HCT116 (cell line): ENCODE results near the gene EPHA2.

Source experiments
- CEBPB ChIP-seq: IDR thresholded peaks from 2 replicates; pipeline ENCODE4 v1.6.1; 2012; ENCODE audit warnings: low read depth
- EGR1 ChIP-seq: IDR thresholded peaks from 2 replicates; pipeline ENCODE4 v1.6.1; 2012; ENCODE audit warnings: low read depth
- EZH2 ChIP-seq: fragments of 200-600 bp; sonication (generic); IDR thresholded peaks from 2 replicates; pipeline ENCODE4 v1.6.1; 2017; ENCODE audit warnings: antibody characterized with exemption, mixed run types
- EZH2phosphoT487 ChIP-seq: fragments of 200-600 bp; IDR thresholded peaks from 2 replicates; pipeline ENCODE4 v1.6.1; 2018; ENCODE audit warnings: antibody characterized with exemption, borderline replicate concordance
- POLR2A ChIP-seq: IDR thresholded peaks from 2 replicates; pipeline ENCODE4 v1.7.0; 2011; ENCODE audit warnings: borderline replicate concordance; ENCODE audit not compliant: insufficient read depth, insufficient read length; ENCODE audit errors: extremely low read depth
- POLR2AphosphoS5 ChIP-seq: IDR thresholded peaks from 2 replicates; pipeline ENCODE4 v1.6.1; 2011; ENCODE audit warnings: mild to moderate bottlenecking, low read depth, low read length, moderate library complexity
- ZNF274 ChIP-seq: fragments of 200-500 bp; sonication (Bioruptor generic); IDR thresholded peaks from 2 replicates; pipeline ENCODE4 v1.6.1; 2014; ENCODE audit warnings: mild to moderate bottlenecking, low read depth, low read length, inconsistent platforms
- TF ChIP-seq, protein P1 (sequence below), 3 experiments: fragments of 200-600 bp in 1 of 3; sonication (generic) in 1 of 3; IDR thresholded peaks in 2 of 3; conservative IDR thresholded peaks in 1 of 3; 2 replicates each; pipeline ENCODE4 v1.5.1; 2012 to 2017; ENCODE audit warnings: low read depth in 2 of 3, low read length in 2 of 3, antibody characterized with exemption in 1 of 3, borderline replicate concordance in 1 of 3, control low read depth in 1 of 3, mild to moderate bottlenecking in 1 of 3, mixed read lengths in 1 of 3, mixed run types in 1 of 3, moderate library complexity in 1 of 3; ENCODE audit not compliant: insufficient read depth in 1 of 3
- TF ChIP-seq, protein P2 (sequence below): IDR thresholded peaks from 2 replicates; pipeline ENCODE4 v1.6.1; 2012
- TF ChIP-seq, protein P3 (sequence below): IDR thresholded peaks from 2 replicates; pipeline ENCODE4 v1.6.1; 2012; ENCODE audit warnings: low read depth

DNA sequence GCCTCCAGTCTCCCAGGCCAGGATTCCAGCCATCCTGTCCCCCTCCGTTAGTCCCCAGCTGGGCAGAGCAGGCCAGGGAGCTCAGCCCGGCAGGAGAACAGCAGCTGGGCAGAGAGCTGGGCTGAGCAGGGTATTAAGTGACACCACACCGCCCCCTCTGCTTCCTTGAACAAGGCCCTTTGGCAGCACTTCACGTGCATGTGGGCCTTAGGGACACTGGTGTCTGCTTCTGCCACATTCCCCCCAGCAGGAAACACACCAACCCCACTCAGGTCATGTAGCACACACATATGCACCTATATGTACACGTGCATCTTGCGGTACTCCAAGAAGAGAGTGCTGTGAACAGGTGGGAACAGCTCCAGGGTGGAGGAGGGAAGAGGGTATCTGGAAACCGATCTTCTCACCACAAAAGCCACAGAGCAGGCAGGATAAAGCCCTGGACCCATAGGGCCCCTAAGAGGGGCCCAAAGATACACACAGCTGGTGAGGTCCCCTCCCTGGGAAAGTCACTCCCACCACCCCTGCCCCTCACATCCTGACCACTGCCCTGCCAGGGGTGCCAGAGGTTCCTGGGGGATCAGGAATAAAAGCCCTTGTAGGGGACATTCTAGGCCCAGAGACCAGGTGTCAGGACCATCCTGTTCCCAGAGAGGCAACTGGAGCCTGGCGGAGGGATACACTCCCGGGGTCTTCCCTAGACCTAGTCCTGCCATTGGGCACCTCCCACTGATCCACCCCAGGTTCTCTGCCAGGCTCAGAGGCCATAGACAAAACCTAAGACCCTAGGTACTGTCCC lies 4.5 kb downstream of the EPHA2 start:
- TF ChIP-seq, protein P1, sequence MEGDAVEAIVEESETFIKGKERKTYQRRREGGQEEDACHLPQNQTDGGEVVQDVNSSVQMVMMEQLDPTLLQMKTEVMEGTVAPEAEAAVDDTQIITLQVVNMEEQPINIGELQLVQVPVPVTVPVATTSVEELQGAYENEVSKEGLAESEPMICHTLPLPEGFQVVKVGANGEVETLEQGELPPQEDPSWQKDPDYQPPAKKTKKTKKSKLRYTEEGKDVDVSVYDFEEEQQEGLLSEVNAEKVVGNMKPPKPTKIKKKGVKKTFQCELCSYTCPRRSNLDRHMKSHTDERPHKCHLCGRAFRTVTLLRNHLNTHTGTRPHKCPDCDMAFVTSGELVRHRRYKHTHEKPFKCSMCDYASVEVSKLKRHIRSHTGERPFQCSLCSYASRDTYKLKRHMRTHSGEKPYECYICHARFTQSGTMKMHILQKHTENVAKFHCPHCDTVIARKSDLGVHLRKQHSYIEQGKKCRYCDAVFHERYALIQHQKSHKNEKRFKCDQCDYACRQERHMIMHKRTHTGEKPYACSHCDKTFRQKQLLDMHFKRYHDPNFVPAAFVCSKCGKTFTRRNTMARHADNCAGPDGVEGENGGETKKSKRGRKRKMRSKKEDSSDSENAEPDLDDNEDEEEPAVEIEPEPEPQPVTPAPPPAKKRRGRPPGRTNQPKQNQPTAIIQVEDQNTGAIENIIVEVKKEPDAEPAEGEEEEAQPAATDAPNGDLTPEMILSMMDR (IDR thresholded peaks at IDR 0.05 in 2 of 3, conservative IDR thresholded peaks at IDR 0.05 in 1 of 3; ENCODE audit: borderline replicate concordance in 1 of 3, insufficient read depth in 1 of 3, low read depth in 2 of 3, low read length in 2 of 3): no peak
- TF ChIP-seq POLR2A (no peak), ZNF274 (no peak), EZH2phosphoT487 (no peak), EGR1 (no peak), POLR2AphosphoS5 (peak; percentile 10; the same call in 1 of the 2 replicates), EZH2 (no peak), CEBPB (no peak)
- TF ChIP-seq, protein P2, sequence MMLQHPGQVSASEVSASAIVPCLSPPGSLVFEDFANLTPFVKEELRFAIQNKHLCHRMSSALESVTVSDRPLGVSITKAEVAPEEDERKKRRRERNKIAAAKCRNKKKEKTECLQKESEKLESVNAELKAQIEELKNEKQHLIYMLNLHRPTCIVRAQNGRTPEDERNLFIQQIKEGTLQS: no peak
- TF ChIP-seq, protein P3, sequence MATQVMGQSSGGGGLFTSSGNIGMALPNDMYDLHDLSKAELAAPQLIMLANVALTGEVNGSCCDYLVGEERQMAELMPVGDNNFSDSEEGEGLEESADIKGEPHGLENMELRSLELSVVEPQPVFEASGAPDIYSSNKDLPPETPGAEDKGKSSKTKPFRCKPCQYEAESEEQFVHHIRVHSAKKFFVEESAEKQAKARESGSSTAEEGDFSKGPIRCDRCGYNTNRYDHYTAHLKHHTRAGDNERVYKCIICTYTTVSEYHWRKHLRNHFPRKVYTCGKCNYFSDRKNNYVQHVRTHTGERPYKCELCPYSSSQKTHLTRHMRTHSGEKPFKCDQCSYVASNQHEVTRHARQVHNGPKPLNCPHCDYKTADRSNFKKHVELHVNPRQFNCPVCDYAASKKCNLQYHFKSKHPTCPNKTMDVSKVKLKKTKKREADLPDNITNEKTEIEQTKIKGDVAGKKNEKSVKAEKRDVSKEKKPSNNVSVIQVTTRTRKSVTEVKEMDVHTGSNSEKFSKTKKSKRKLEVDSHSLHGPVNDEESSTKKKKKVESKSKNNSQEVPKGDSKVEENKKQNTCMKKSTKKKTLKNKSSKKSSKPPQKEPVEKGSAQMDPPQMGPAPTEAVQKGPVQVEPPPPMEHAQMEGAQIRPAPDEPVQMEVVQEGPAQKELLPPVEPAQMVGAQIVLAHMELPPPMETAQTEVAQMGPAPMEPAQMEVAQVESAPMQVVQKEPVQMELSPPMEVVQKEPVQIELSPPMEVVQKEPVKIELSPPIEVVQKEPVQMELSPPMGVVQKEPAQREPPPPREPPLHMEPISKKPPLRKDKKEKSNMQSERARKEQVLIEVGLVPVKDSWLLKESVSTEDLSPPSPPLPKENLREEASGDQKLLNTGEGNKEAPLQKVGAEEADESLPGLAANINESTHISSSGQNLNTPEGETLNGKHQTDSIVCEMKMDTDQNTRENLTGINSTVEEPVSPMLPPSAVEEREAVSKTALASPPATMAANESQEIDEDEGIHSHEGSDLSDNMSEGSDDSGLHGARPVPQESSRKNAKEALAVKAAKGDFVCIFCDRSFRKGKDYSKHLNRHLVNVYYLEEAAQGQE: no peak
